HUES64 (cell line): ENCODE results near the gene AGPS.

Source experiments
- H3K27ac ChIP-seq: 2 replicates; pipeline ENCODE4 v1.7.0; 2013; ENCODE audit warnings: low read depth, low read length, inconsistent platforms
- H3K27me3 ChIP-seq: 2 replicates; pipeline ENCODE4 v1.6.1; 2013; ENCODE audit warnings: mild to moderate bottlenecking, low read length; ENCODE audit not compliant: insufficient read depth
- H3K36me3 ChIP-seq: 2 replicates; pipeline ENCODE4 v1.6.1; 2013; ENCODE audit warnings: mild to moderate bottlenecking, low read length; ENCODE audit not compliant: insufficient read depth
- H3K4me1 ChIP-seq: 2 replicates; pipeline ENCODE4 v1.6.1; 2013; ENCODE audit warnings: mild to moderate bottlenecking, low read length, moderate library complexity; ENCODE audit not compliant: insufficient read depth
- H3K4me3 ChIP-seq: 2 replicates; pipeline ENCODE4 v1.5.1; 2013; ENCODE audit warnings: mild to moderate bottlenecking, low read length, moderate library complexity
- H3K9ac ChIP-seq: 2 replicates; pipeline ENCODE4 v1.6.1; 2013; ENCODE audit warnings: mild to moderate bottlenecking, low read depth, low read length
- H3K9me3 ChIP-seq: 2 replicates; pipeline ENCODE4 v1.6.1; 2013; ENCODE audit warnings: low read depth, low read length; ENCODE audit not compliant: insufficient read depth
- WGBS: fragments of 150-250, 120-280 bp; methylation state at CpG from one replicate; pipeline ENCODE4 v1.1.7; 2013; ENCODE audit warnings: missing lambda C conversion rate; 5-methylcytosine and 5-hydroxymethylcytosine counted together

The AGPS gene

DNA sequence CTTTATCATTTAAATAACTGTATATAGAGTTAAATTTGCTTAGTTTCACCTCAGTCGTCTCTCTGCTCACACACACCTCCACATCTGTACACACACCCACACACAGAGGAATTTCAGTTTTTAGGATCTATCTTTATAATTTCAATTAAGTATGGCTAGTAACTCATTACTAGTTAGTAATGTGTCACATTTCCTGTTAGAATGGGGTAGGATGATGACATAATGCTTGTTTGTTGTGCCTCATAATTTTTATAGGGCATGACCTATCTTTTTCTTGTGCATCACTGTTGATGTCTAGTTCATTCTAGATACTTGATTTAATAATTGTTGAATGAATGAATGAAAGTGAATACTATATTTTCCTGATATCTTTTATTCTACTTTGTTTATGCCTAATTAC is 108.6 kb downstream of the AGPS start:
- no peak overlapping the region for H3K27ac ChIP-seq
- WGBS = no CpG with 5 or more reads among the region's 1 CpG
- H3K27me3 ChIP-seq = no peaks in the 10 kb centered on the region
- no peaks in the 10 kb centered on the region for H3K4me1 ChIP-seq
- peaks cover 37% of the 10 kb centered on the region for H3K36me3 ChIP-seq
- H3K9me3 ChIP-seq = no peaks in the 10 kb centered on the region
- H3K4me3 ChIP-seq = no peak overlapping the region
- H3K9ac ChIP-seq = no peak overlapping the region

DNA sequence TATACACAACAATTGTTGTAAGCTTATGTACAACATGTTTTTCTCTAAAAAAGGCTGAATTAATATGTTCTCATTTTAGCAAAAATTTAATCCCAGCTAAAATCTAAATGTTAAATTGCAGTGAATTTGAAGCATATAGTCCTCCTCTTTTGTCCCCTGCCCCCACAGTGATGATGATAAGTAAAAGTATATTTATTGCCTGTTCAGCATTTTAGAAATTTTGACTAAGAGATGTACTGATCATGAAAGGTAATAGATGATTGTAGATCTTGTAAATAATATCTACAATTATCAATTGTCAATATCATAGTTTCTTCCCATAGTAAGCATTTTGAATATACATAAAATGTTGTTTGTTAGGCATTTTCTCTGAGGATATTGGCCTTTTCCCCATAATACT is 113.9 kb downstream of the AGPS start:
- H3K4me1 ChIP-seq = no peaks in the 10 kb centered on the region
- H3K4me3 ChIP-seq = no peak overlapping the region
- H3K9me3 ChIP-seq = no peaks in the 10 kb centered on the region
- peaks cover 34% of the 10 kb centered on the region; the same call in 1 of the 2 replicates for H3K36me3 ChIP-seq
- H3K27ac ChIP-seq = no peak overlapping the region
- H3K9ac ChIP-seq = no peak overlapping the region
- no peaks in the 10 kb centered on the region for H3K27me3 ChIP-seq

DNA sequence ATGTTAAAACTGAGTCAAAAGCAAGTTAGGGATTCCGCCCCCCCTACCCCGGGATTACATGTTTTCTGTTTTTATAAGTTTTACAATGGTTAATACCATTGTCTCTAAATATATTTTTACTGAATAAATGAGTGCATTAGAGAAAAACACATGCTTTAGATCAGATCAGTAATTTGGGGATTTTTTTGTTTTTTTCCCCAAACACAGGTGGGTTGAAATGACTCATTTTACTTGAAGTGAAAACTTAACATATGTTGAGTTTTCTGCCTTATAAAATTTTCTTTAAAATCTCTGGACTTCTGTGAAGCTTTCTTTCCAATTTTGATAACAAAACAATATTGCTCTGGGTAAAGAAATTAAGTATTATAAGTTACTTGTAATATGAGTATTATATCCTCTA is 114.4 kb downstream of the AGPS start:
- H3K9me3 ChIP-seq = no peaks in the 10 kb centered on the region
- no peaks in the 10 kb centered on the region for H3K27me3 ChIP-seq
- no CpG with 5 or more reads among the region's 2 CpGs for WGBS
- H3K9ac ChIP-seq = no peak overlapping the region
- H3K27ac ChIP-seq = no peak overlapping the region
- no peak overlapping the region for H3K4me3 ChIP-seq
- H3K36me3 ChIP-seq = peaks cover 34% of the 10 kb centered on the region; the same call in 1 of the 2 replicates
- H3K4me1 ChIP-seq = no peaks in the 10 kb centered on the region

DNA sequence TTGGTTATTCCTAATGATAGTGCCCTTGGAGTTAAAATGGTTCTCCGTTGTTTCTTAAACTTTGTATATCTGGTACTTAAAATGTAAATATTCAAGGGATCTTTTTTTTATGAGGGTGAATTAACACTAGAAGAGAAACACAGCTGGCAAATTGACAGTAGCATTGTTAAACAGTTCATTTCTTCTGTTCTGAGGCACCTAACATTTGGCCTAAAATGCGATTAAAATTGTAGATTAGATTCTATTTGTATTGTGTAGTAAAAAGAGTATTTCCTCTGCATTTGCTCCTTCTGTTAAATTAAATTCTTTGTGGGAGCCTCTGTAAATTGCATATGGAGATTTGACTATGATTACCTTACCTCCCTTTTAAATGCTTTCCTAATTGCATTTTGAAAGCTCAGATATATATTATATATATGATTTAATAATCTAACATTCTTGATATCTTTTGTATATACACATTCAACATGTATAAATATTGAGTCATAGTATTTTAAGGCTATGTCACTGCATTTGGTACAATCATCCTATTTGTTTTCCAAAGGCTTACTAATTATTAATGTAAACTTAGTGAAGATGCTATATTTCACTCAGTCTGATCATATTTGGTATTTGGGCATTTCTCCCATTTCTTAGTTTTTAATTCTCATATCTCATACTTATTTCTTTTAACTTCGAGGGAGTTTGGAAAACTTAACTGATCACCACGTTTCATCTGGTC is 124.4 kb downstream of the AGPS start:
- no peak overlapping the region for H3K9ac ChIP-seq
- H3K9me3 ChIP-seq = no peaks in the 10 kb centered on the region
- H3K36me3 ChIP-seq = peaks cover 18% of the 10 kb centered on the region; the same call in 1 of the 2 replicates
- WGBS = 92% methylated on average over 4 of the region's 4 CpGs
- no peak overlapping the region; the same call in 1 of the 2 replicates for H3K4me3 ChIP-seq
- no peak overlapping the region for H3K27ac ChIP-seq
- no peaks in the 10 kb centered on the region for H3K27me3 ChIP-seq
- H3K4me1 ChIP-seq = peaks cover 26% of the 10 kb centered on the region

DNA sequence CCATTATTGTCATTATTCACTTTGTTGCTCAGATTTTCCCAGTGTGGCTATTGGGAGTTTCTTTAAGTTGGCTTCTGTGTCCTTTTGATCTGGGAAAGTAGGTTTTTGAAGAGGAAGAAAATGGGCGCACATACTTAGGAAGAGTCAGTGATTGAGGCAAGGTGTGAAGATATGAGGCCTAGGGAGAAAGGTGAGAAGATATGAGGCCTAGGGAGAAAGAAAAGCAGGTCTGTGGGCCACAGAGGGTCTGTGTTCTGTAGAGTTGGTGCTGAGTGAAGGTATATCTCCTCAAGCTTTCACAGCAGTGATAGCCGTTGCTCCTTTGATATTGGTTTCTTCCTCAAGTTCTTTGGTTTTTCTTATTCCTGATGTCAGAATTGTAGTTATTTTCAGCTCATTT is 126.2 kb downstream of the AGPS start:
- Histone ChIP-seq H3K36me3 (peaks cover 29% of the 10 kb centered on the region; the same call in 1 of the 2 replicates), H3K4me3 (no peak overlapping the region), H3K4me1 (peaks cover 26% of the 10 kb centered on the region), H3K27ac (no peak overlapping the region), H3K27me3 (no peaks in the 10 kb centered on the region), H3K9me3 (no peaks in the 10 kb centered on the region), H3K9ac (no peak overlapping the region)
- WGBS = 92% methylated on average over 2 of the region's 2 CpGs

DNA sequence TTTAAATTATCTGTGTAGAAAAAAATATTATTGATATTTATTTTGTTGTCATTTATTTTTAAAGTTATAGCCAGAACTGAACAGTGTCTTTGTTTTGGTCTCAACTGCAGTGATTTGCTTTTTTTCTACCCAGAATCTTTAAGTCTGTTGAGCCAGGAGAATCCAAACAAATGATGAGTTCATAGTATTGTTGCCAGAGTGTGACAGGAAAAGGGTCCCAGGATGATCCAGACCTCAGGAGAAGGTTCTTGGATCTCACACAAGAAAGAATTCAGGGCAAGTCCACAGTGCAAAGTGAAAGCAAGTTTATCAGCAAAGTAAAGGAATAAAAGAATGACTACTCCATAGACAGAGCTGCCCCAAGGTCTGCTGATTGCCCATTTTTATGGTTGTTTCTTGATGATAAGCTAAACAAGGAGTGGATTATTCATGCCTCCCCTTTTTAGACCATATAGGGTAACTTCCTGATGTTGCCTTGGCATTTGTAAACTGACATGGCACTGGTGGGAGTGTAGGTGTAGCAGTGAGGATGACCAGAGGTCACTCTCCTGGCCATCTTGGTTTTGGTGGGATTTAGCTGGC is 127.1 kb downstream of the AGPS start:
- Histone ChIP-seq H3K9me3 (no peaks in the 10 kb centered on the region), H3K4me3 (no peak overlapping the region), H3K9ac (no peak overlapping the region), H3K27ac (no peak overlapping the region), H3K36me3 (peaks cover 29% of the 10 kb centered on the region; the same call in 1 of the 2 replicates), H3K4me1 (peaks cover 26% of the 10 kb centered on the region), H3K27me3 (no peaks in the 10 kb centered on the region)

DNA sequence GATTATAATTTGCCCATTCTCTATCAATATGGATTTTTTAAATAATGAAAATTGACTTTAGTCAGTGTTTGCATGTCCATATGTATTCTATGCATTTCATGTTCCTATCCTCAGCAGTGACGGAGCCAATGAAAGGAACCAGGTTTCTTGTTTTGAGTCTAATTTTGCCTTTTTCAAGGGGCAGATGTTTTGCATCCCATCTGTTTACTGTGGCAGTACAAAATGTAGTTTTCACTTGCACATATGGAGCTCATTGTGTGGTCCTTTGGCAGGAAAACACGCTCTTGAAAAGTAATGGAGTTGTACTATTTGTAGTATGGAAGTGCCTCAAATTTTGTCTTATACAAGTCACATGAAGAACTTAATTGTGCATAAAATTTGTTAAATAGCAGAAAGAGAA is 127.8 kb downstream of the AGPS start:
- H3K27me3 ChIP-seq = no peaks in the 10 kb centered on the region
- WGBS = 100% methylated on average over 2 of the region's 2 CpGs
- peaks cover 20% of the 10 kb centered on the region for H3K4me1 ChIP-seq
- no peak overlapping the region for H3K4me3 ChIP-seq
- no peak overlapping the region for H3K9ac ChIP-seq
- peaks cover 29% of the 10 kb centered on the region; the same call in 1 of the 2 replicates for H3K36me3 ChIP-seq
- no peak overlapping the region for H3K27ac ChIP-seq
- H3K9me3 ChIP-seq = no peaks in the 10 kb centered on the region

DNA sequence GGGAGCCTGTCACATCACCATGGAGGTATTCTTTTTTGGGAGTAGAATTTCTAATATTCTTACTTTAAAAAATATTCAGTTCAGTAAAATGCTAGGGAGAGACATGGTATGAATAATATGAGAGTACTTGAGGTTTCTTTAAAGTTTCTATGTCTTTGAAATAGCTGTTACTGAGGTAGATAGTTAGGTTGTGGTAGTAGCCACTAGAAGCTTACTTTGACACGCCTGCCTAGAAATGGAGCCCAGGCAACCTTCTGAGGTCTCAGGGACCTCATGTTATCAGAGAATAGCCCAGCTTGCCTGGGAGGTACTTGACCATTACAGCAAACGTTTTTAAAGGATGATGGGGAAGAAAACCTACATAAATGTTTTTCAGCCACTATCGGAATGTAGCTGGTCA is 131.2 kb downstream of the AGPS start:
- Histone ChIP-seq H3K9ac (no peak overlapping the region), H3K9me3 (no peaks in the 10 kb centered on the region), H3K27ac (no peak overlapping the region), H3K4me3 (no peak overlapping the region), H3K27me3 (no peaks in the 10 kb centered on the region), H3K36me3 (peaks cover 29% of the 10 kb centered on the region; the same call in 1 of the 2 replicates), H3K4me1 (peaks cover 10% of the 10 kb centered on the region; the same call in 1 of the 2 replicates)
- 96% methylated on average over 3 of the region's 3 CpGs for WGBS

DNA sequence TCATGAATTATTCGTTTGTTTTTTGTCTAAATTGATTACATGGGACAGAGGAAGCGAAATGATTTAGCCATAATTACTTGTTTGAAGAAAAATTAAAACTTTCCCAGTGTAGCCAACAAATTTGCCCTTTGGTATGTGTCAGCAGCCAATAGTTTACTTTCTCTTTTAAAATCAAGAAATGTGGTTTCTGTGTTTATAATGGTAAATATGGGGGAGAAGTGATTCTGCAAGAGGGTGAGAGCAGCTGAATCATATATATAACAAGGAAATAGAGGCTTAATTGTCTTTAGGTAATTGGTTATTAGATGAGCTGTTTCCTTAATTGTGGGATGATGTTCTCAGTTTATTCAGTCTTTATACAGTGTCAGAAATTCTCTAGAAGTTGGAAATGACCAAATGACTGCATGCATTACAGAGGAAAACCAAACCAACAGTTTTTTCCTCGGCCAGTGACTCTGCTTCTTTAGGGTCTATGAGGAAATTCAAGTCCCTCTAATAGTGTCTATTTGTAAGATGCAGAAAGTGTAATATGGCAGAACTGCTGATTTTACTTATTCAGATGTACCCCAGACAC is 132.9 kb downstream of the AGPS start:
- peaks cover 29% of the 10 kb centered on the region; the same call in 1 of the 2 replicates for H3K36me3 ChIP-seq
- H3K9me3 ChIP-seq = no peaks in the 10 kb centered on the region
- H3K27me3 ChIP-seq = no peaks in the 10 kb centered on the region
- 93% methylated on average over 2 of the region's 3 CpGs for WGBS
- H3K9ac ChIP-seq = no peak overlapping the region
- H3K4me3 ChIP-seq = no peak overlapping the region
- no peak overlapping the region for H3K27ac ChIP-seq
- peaks cover 10% of the 10 kb centered on the region; the same call in 1 of the 2 replicates for H3K4me1 ChIP-seq

DNA sequence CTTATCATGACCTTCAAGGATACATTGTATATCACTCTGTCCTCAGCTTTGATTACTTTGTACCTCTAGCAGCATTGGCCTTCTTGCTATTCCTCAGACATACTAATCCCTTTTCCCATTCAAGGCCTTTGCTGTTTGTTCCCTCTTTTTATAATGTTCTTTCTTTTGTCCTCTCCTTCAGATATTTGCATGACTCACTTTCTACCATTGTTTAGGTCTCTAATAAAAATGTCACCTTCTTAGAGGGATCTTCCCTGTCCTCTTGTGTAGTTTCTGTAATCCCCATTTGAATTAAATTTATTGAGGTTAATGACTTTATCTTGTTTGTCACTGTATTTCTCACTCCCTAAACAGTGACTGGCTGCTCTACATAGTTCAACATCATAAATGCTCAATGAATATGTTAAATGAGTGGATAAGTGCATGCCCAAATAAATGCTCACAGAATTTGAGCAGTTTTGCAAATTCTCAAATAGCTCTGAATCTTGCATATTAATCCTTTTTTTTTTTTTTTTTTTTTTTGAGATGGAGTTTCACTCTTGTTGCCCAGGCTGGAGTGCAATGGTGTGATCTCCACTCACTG is 135.9 kb downstream of the AGPS start:
- Histone ChIP-seq H3K27ac (no peak overlapping the region), H3K36me3 (peaks cover 11% of the 10 kb centered on the region; the same call in 1 of the 2 replicates), H3K4me1 (peaks cover 10% of the 10 kb centered on the region; the same call in 1 of the 2 replicates), H3K9ac (no peak overlapping the region), H3K4me3 (no peak overlapping the region), H3K9me3 (no peaks in the 10 kb centered on the region), H3K27me3 (no peaks in the 10 kb centered on the region)

DNA sequence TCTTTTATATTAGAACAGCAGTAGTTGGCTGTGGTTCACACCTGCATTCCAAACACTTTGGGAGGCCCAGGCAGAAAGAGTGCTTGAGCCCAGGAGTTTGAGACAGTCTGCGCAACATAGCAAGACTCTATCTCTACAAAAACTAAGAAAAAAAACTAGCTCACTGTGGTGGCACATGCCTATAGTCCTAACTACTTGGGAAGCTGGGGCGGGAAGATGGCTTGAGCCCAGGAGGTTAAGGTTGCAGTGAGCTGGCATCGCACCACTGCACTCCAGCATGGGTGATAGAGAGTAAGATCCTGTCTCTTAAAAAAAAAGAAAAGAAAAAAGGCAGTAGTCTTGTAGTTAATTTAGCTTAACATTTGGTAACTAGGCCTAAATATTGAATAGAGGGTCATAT is 136.6 kb downstream of the AGPS start:
- Histone ChIP-seq H3K9me3 (no peaks in the 10 kb centered on the region), H3K36me3 (peaks cover 4% of the 10 kb centered on the region; the same call in 1 of the 2 replicates), H3K4me3 (no peak overlapping the region), H3K4me1 (peaks cover 10% of the 10 kb centered on the region; the same call in 1 of the 2 replicates), H3K27me3 (no peaks in the 10 kb centered on the region), H3K9ac (no peak overlapping the region), H3K27ac (no peak overlapping the region)
- 90% methylated on average over 3 of the region's 3 CpGs for WGBS
